ENCODE data around the gene PTPRR.

- TF ChIP-seq, protein P1, sequence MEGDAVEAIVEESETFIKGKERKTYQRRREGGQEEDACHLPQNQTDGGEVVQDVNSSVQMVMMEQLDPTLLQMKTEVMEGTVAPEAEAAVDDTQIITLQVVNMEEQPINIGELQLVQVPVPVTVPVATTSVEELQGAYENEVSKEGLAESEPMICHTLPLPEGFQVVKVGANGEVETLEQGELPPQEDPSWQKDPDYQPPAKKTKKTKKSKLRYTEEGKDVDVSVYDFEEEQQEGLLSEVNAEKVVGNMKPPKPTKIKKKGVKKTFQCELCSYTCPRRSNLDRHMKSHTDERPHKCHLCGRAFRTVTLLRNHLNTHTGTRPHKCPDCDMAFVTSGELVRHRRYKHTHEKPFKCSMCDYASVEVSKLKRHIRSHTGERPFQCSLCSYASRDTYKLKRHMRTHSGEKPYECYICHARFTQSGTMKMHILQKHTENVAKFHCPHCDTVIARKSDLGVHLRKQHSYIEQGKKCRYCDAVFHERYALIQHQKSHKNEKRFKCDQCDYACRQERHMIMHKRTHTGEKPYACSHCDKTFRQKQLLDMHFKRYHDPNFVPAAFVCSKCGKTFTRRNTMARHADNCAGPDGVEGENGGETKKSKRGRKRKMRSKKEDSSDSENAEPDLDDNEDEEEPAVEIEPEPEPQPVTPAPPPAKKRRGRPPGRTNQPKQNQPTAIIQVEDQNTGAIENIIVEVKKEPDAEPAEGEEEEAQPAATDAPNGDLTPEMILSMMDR (IDR thresholded peaks at IDR 0.05) = no peak
- TF ChIP-seq JUN (CRISPR knock-in tag; IDR thresholded peaks at IDR 0.05) = no peak
- no peak for TF ChIP-seq MYBL2 (CRISPR knock-in tag; IDR thresholded peaks at IDR 0.05)
- no peak for TF ChIP-seq NR1H2 (CRISPR knock-in tag; IDR thresholded peaks at IDR 0.05)
- TF ChIP-seq, protein P2, sequence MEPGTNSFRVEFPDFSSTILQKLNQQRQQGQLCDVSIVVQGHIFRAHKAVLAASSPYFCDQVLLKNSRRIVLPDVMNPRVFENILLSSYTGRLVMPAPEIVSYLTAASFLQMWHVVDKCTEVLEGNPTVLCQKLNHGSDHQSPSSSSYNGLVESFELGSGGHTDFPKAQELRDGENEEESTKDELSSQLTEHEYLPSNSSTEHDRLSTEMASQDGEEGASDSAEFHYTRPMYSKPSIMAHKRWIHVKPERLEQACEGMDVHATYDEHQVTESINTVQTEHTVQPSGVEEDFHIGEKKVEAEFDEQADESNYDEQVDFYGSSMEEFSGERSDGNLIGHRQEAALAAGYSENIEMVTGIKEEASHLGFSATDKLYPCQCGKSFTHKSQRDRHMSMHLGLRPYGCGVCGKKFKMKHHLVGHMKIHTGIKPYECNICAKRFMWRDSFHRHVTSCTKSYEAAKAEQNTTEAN (CRISPR knock-in tag; IDR thresholded peaks at IDR 0.05) = no peak
- no peak for TF ChIP-seq SP1 (CRISPR knock-in tag; conservative IDR thresholded peaks at IDR 0.05)
- no peak for TF ChIP-seq IRF2 (CRISPR knock-in tag; IDR thresholded peaks at IDR 0.05; ENCODE audit: borderline replicate concordance, low read depth)
- no peak for TF ChIP-seq TEAD1 (CRISPR knock-in tag; IDR thresholded peaks at IDR 0.05)
- no peak for TF ChIP-seq ESRRA (CRISPR knock-in tag; IDR thresholded peaks at IDR 0.05; ENCODE audit: borderline replicate concordance)
- TF ChIP-seq, protein P3, sequence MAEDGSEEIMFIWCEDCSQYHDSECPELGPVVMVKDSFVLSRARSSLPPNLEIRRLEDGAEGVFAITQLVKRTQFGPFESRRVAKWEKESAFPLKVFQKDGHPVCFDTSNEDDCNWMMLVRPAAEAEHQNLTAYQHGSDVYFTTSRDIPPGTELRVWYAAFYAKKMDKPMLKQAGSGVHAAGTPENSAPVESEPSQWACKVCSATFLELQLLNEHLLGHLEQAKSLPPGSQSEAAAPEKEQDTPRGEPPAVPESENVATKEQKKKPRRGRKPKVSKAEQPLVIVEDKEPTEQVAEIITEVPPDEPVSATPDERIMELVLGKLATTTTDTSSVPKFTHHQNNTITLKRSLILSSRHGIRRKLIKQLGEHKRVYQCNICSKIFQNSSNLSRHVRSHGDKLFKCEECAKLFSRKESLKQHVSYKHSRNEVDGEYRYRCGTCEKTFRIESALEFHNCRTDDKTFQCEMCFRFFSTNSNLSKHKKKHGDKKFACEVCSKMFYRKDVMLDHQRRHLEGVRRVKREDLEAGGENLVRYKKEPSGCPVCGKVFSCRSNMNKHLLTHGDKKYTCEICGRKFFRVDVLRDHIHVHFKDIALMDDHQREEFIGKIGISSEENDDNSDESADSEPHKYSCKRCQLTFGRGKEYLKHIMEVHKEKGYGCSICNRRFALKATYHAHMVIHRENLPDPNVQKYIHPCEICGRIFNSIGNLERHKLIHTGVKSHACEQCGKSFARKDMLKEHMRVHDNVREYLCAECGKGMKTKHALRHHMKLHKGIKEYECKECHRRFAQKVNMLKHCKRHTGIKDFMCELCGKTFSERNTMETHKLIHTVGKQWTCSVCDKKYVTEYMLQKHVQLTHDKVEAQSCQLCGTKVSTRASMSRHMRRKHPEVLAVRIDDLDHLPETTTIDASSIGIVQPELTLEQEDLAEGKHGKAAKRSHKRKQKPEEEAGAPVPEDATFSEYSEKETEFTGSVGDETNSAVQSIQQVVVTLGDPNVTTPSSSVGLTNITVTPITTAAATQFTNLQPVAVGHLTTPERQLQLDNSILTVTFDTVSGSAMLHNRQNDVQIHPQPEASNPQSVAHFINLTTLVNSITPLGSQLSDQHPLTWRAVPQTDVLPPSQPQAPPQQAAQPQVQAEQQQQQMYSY (CRISPR knock-in tag; IDR thresholded peaks at IDR 0.05) = no peak
- TF ChIP-seq FOXP4 (CRISPR knock-in tag; IDR thresholded peaks at IDR 0.05) = no peak
Observed at GRCh38 chr12:70824511-70824910, 96.0 kb downstream of the PTPRR start.

All from WTC11 (cell line).